Chondrocyte (in vitro differentiated cells): ENCODE measurements around the gene LARP1. TPM values are rescaled to one million over a fixed set of nuclear protein-coding genes. Genes with fewer than 3 reads are reported as not detected.

Experiments
- DNase-seq: peaks from one replicate; pipeline ENCODE4 v3.0.0; 2021; ENCODE audit warnings: mixed read lengths, low spot score
- H3K27ac Mint-ChIP-seq: one replicate; pipeline ENCODE4 v1.8.0; 2021; ENCODE audit warnings: mild to moderate bottlenecking, moderate library complexity, mixed read lengths; ENCODE audit not compliant: unreplicated experiment
- H3K27me3 Mint-ChIP-seq: 2 replicates; pipeline ENCODE4 v1.8.0; 2021; ENCODE audit warnings: low read depth, mixed read lengths
- H3K36me3 Mint-ChIP-seq: 2 replicates; pipeline ENCODE4 v1.8.0; 2021; ENCODE audit warnings: low read depth, mixed read lengths
- H3K4me1 Mint-ChIP-seq: 2 replicates; pipeline ENCODE4 v1.8.0; 2021; ENCODE audit warnings: low read depth, mild to moderate bottlenecking, mixed read lengths
- H3K4me3 Mint-ChIP-seq: one replicate; pipeline ENCODE4 v1.8.0; 2021; ENCODE audit warnings: mild to moderate bottlenecking, moderate library complexity, mixed read lengths; ENCODE audit not compliant: unreplicated experiment
- H3K9me3 Mint-ChIP-seq: 2 replicates; pipeline ENCODE4 v1.8.0; 2021; ENCODE audit warnings: low read depth, mixed read lengths
- total RNA-seq: library from RNA; stranded (reverse); gene quantifications from 3 replicates; pipeline ENCODE4 v1.2.1, GENCODE V29; 2021
- TF ChIP-seq, protein P1 (sequence below): fragments of 200-600 bp; sonication (generic); IDR thresholded peaks from 2 replicates; pipeline ENCODE4 v1.5.0; 2021; ENCODE audit warnings: antibody characterized with exemption, mild to moderate bottlenecking, moderate library complexity

Gene LARP1
- total RNA-seq, 1 donor from 2014 or later: 258 TPM

DNA sequence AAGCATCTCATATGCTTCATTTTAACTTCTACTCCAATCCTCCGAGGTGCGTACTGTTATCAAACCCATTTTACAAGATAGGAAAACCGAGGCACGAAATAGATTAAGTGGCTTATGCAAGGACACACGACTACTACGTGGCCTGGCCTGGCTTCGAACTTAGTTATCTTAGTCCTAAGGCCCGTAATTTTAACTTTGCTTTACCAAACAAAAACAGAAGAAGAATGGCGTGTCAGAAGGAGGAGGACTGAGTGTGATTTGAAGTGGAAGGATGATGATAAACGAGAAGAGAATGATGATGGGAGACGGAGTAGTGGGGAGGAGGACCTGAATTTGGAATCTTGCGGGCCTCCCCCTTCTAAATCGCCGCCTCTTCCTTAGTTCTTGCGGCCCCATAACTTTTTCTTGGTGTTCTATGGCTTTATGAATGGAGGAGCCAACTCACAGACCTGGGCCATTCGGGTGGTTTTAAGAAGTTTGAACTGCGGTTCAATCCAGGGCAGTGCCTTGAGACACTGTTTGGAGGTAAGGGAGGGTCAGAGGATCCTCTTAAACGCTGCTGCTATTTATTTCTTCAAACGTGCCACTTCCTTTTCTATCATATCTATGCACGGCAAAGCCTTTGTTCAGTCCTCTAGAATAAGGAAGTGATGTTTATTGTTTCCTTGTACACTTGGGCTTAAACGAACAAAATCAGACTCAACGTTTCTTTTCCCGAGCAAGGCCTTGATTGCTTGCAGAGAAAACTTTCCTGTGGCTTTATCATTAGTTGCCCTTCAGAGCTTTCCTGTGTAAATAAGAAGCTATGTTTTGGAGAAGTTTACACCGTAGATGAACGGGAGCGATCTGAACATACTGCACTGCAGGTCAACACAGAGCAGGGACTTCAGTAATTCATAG is 104.0 kb downstream of the LARP1 start:
- TF ChIP-seq, protein P1, sequence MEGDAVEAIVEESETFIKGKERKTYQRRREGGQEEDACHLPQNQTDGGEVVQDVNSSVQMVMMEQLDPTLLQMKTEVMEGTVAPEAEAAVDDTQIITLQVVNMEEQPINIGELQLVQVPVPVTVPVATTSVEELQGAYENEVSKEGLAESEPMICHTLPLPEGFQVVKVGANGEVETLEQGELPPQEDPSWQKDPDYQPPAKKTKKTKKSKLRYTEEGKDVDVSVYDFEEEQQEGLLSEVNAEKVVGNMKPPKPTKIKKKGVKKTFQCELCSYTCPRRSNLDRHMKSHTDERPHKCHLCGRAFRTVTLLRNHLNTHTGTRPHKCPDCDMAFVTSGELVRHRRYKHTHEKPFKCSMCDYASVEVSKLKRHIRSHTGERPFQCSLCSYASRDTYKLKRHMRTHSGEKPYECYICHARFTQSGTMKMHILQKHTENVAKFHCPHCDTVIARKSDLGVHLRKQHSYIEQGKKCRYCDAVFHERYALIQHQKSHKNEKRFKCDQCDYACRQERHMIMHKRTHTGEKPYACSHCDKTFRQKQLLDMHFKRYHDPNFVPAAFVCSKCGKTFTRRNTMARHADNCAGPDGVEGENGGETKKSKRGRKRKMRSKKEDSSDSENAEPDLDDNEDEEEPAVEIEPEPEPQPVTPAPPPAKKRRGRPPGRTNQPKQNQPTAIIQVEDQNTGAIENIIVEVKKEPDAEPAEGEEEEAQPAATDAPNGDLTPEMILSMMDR: no peak
- no peak for DNase-seq
- Mint-ChIP-seq H3K36me3 (peaks cover 2% of the 10 kb centered on the region), H3K9me3 (no peaks in the 10 kb centered on the region), H3K4me3 (peak overlapping the region; percentile 77), H3K4me1 (peaks cover 43% of the 10 kb centered on the region), H3K27me3 (no peaks in the 10 kb centered on the region), H3K27ac (peak overlapping the region; percentile 99)

DNA sequence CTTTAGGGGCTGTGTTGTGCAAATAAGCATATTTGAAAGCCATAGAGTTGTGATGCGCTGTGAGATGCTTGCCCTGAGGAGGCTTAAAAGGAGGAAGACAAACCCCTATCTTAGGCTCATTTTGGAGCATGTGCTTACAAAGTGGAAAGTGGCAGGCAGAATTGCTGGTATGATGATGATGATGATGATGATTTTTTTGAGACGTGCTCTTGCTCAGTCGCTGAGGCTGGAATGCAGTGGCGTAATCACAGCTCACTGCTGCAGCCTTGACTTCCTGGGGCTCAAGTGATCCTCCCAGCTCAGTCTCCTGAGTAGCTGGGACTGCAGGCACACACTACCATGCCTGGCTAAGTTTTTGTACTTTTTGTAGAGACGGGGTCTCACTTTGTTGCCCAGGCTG is 104.9 kb downstream of the LARP1 start:
- TF ChIP-seq, protein P1: no peak
- Mint-ChIP-seq H3K4me1 (peaks cover 44% of the 10 kb centered on the region), H3K9me3 (no peaks in the 10 kb centered on the region), H3K36me3 (peaks cover 3% of the 10 kb centered on the region), H3K4me3 (peak overlapping the region; percentile 77), H3K27me3 (no peaks in the 10 kb centered on the region), H3K27ac (peak overlapping the region; percentile 99)
- no peak for DNase-seq

DNA sequence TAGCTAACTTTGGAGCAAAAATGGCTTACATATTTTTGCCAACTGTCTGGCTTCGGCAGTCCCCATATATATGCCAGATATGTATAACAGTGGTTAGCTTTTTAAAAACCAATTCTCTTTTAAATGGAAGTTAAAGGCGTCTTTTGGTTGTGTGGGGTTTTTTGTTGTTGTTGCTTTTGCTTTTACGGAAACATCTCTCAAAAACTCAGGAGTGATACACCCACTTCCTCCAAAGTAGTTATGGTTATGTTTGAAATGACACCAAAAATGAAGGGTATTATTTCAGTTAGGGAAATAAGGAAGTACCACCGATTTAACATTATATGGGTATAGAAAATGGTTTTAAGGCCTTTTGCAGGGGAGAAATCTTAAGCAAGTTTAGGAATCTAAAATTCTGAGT is 105.6 kb downstream of the LARP1 start:
- peaks cover 7% of the 10 kb centered on the region for H3K36me3 Mint-ChIP-seq
- peak overlapping the region; percentile 99 for H3K27ac Mint-ChIP-seq
- H3K9me3 Mint-ChIP-seq: no peaks in the 10 kb centered on the region
- TF ChIP-seq, protein P1: no peak
- DNase-seq: no peak
- peak overlapping the region; percentile 77 for H3K4me3 Mint-ChIP-seq
- H3K4me1 Mint-ChIP-seq: peaks cover 49% of the 10 kb centered on the region
- no peaks in the 10 kb centered on the region for H3K27me3 Mint-ChIP-seq

DNA sequence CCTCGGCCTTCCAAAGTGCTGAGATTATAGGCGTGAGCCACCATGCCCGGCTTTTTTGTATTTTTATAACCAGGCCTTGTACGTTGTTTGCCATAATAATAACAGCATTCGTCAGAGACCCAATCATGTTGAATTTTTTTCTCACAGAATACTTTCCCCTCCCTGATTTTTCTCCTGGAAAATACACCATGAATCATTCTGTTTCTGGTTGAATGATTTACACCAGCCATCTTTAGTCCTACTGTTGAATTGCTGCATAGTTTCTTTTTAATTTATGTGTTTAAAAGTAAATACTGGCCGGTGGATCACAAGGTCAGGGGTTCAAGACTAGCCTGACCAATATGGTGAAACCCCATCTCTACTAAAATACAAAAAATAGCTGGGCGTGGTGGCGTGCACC is 106.8 kb downstream of the LARP1 start:
- Mint-ChIP-seq H3K4me1 (peaks cover 50% of the 10 kb centered on the region), H3K27me3 (no peaks in the 10 kb centered on the region)

DNA sequence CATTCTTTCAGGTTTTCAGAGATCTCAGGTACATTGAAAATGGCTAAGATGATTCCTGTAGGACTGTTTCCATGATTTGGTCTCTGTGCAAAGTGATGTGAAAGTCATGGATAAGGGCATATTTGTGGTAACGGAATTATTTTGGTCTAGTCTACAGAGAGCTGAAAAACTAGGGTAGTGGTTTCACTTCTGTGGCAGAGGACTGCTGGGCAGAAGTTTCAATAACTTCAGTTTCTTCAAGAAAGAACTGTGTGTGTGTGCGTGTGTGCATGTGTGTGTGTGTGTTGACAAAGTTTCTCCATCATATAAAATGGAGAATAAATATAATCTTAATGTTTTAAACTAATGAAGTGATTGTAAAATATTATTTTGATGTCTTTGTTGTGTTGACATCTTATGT is 107.6 kb downstream of the LARP1 start:
- no peak for DNase-seq
- Mint-ChIP-seq H3K27me3 (no peaks in the 10 kb centered on the region), H3K36me3 (peaks cover 13% of the 10 kb centered on the region), H3K9me3 (no peaks in the 10 kb centered on the region), H3K4me1 (peaks cover 51% of the 10 kb centered on the region), H3K4me3 (no peak overlapping the region), H3K27ac (peak overlapping the region; percentile 10)
- TF ChIP-seq, protein P1: no peak

More for the DNA sequence above, 106.8 kb downstream of the LARP1 start:
- H3K27ac Mint-ChIP-seq: no peak overlapping the region
- TF ChIP-seq, protein P1: no peak
- H3K4me3 Mint-ChIP-seq: no peak overlapping the region
- peaks cover 10% of the 10 kb centered on the region for H3K36me3 Mint-ChIP-seq
- H3K9me3 Mint-ChIP-seq: no peaks in the 10 kb centered on the region
- no peak for DNase-seq
